GM12873 (cell line): ENCODE results near the gene ANKRD62.

Experiments used
- CTCF ChIP-seq: IDR thresholded peaks from 2 replicates; pipeline ENCODE4 v1.5.1; 2012; ENCODE audit warnings: low read depth, mild to moderate bottlenecking, moderate library complexity, low read length, control low read depth; ENCODE audit not compliant: insufficient read depth; ENCODE audit errors: missing control alignments

Gene ANKRD62

GRCh38 chr18:12059334-12060181, 34.1 kb upstream of the ANKRD62 start:
- TF ChIP-seq CTCF, result no peak

- TF ChIP-seq CTCF, result no peak
These were observed 33.3 kb upstream of the ANKRD62 start for GRCh38 chr18:12060182-12060870.

GRCh38 chr18:12061685-12062084, 32.0 kb upstream of the ANKRD62 start:
- TF ChIP-seq CTCF, result no peak

- no peak for TF ChIP-seq CTCF
These were observed 30.7 kb upstream of the ANKRD62 start for GRCh38 chr18:12062974-12063373.

GRCh38 chr18:12064086-12064763, 29.4 kb upstream of the ANKRD62 start:
- no peak for TF ChIP-seq CTCF

- no peak for TF ChIP-seq CTCF
These were observed 28.2 kb upstream of the ANKRD62 start for GRCh38 chr18:12065397-12065796.
